Panc1 (cell line): ENCODE measurements around the gene KRT7.

Source experiments
- CTCF ChIP-seq: fragments of 450-650 bp; IDR thresholded peaks from 2 replicates; pipeline ENCODE4 v1.5.1; 2017; ENCODE audit warnings: mild to moderate bottlenecking
- POLR2AphosphoS5 ChIP-seq: IDR thresholded peaks from 2 replicates; pipeline ENCODE4 v1.6.1; 2012; ENCODE audit warnings: mild to moderate bottlenecking, low read depth, low read length, moderate library complexity
- REST ChIP-seq, 2 experiments: IDR thresholded peaks; 2 replicates each; pipeline ENCODE4 v1.6.1; 2011 to 2012; ENCODE audit warnings: low read depth in 2 of 2, control low read depth in 1 of 2, low read length in 1 of 2, mild to moderate bottlenecking in 1 of 2, moderate library complexity in 1 of 2; ENCODE audit not compliant: insufficient read depth in 1 of 2
- SIN3A ChIP-seq: IDR thresholded peaks from 2 replicates; pipeline ENCODE4 v1.6.1; 2012; ENCODE audit warnings: low read depth, mild to moderate bottlenecking, low read length, moderate library complexity, borderline replicate concordance; ENCODE audit not compliant: insufficient read depth

- TF ChIP-seq CTCF (no peak), POLR2AphosphoS5 (no peak), REST (IDR thresholded peaks at IDR 0.05; ENCODE audit: insufficient read depth in 1 of 2, low read depth in 2 of 2, low read length in 1 of 2) (no peak), SIN3A (no peak)
Observed at GRCh38 chr12:52235001-52235764, 2.1 kb downstream of the KRT7 start.
